Endothelial cell of umbilical vein (primary cell): ENCODE results near the gene SLC9A3. TPM values are rescaled to one million over a fixed set of nuclear protein-coding genes. Genes with fewer than 3 reads are reported as not detected.
"Not testable (repeated sequence)": the region's sequence is repeated elsewhere in the genome, so short reads cannot be mapped to it uniquely, and the experiment has no call there.

ENCODE experiments used
- BruUV-seq: library from RNA; stranded (reverse); fragments of 400-500 nt; replicated peaks from 2 replicates; lab custom pipeline; 2021; lab: Mats Ljungman, UMichigan
- CTCF ChIA-PET: fragments of 300-600, 350-600 bp; sonication (Branson Sonifier 250); formaldehyde crosslinking; loops from one replicate; lab custom pipeline; 2021; ENCODE audit warnings: antibody characterized with exemption, inconsistent platforms; lab: Charles Lee
- POLR2A ChIA-PET: fragments of 300-600, 350-600 bp; sonication (Branson Sonifier 250); formaldehyde crosslinking; loops from one replicate; lab custom pipeline; 2021; ENCODE audit warnings: antibody characterized with exemption, inconsistent platforms; lab: Charles Lee
- DNase-seq: peaks from one replicate; pipeline ENCODE4 v3.0.0-alpha.2; 2011; ENCODE audit warnings: low read depth, low spot score
- FAIRE-seq: peaks from 2 replicates; lab custom pipeline; 2011; peaks lifted over from hg19 to GRCh38; lab: Jason Lieb, UNC
- H2AFZ ChIP-seq: 2 replicates; pipeline ENCODE4 v1.6.0; 2012; ENCODE audit warnings: low read depth, low read length, control low read depth, inconsistent platforms
- H3K27ac ChIP-seq: 2 replicates; pipeline ENCODE4 v1.5.1; 2011; ENCODE audit warnings: low read depth, mild to moderate bottlenecking, control low read depth, low read length, moderate library complexity; ENCODE audit not compliant: insufficient read depth
- H3K27me3 ChIP-seq, 2 experiments: 2 replicates each; pipeline versions ENCODE4 v1.6.0 to v1.6.1; 2011; ENCODE audit warnings: low read length in 2 of 2, mixed read lengths in 1 of 2; ENCODE audit not compliant: control insufficient read depth in 2 of 2, insufficient read depth in 2 of 2
- H3K36me3 ChIP-seq, 2 experiments: 2 replicates in 1 of 2; 3 replicates in 1 of 2; pipeline ENCODE4 v1.5.1; 2011; ENCODE audit warnings: low read length in 2 of 2, mild to moderate bottlenecking in 1 of 2, moderate library complexity in 1 of 2; ENCODE audit not compliant: control insufficient read depth in 2 of 2, insufficient read depth in 2 of 2; ENCODE audit errors: extremely low read depth in 1 of 2
- H3K4me1 ChIP-seq: 3 replicates; pipeline ENCODE4 v1.5.1; 2011; ENCODE audit warnings: mild to moderate bottlenecking, low read length; ENCODE audit not compliant: control insufficient read depth, insufficient read depth; ENCODE audit errors: extremely low read depth
- H3K4me2 ChIP-seq: 2 replicates; pipeline ENCODE4 v1.6.1; 2011; ENCODE audit warnings: low read length, control low read depth, mixed read lengths; ENCODE audit not compliant: insufficient read depth
- H3K4me3 ChIP-seq, 3 experiments: fragments of 200-600 bp in 1 of 3; sonication (generic), shearing (Covaris generic) in 1 of 3; replicated peaks in 1 of 3; 2 replicates each; pipeline ENCODE4 v1.5.1; 2011 to 2016; ENCODE audit warnings: control low read depth in 3 of 3, low read length in 3 of 3, mild to moderate bottlenecking in 2 of 3, inconsistent platforms in 1 of 3, low read depth in 1 of 3, moderate library complexity in 1 of 3; ENCODE audit not compliant: insufficient read depth in 1 of 3
- H3K79me2 ChIP-seq: 2 replicates; pipeline ENCODE4 v1.6.0; 2012; ENCODE audit warnings: low read length, inconsistent platforms; ENCODE audit not compliant: control insufficient read depth, insufficient read depth
- H3K9ac ChIP-seq: replicated peaks from 2 replicates; pipeline ENCODE3; 2011; ENCODE audit warnings: low read length, control low read depth; ENCODE audit not compliant: insufficient read depth; ENCODE audit errors: extremely low read depth
- H3K9me1 ChIP-seq: replicated peaks from 3 replicates; pipeline ENCODE4 v1.6.0; 2011; ENCODE audit warnings: mild to moderate bottlenecking, low read length; ENCODE audit not compliant: control insufficient read depth, insufficient read depth; ENCODE audit errors: extremely low read depth
- H3K9me3 ChIP-seq: replicated peaks from 2 replicates; pipeline ENCODE4 v1.5.1; 2012; ENCODE audit warnings: low read length, inconsistent platforms; ENCODE audit not compliant: control insufficient read depth, insufficient read depth
- H4K20me1 ChIP-seq: replicated peaks from 2 replicates; pipeline ENCODE3; 2011; ENCODE audit warnings: mild to moderate bottlenecking, low read length; ENCODE audit not compliant: control insufficient read depth, insufficient read depth; ENCODE audit errors: extremely low read depth
- CTCF ChIP-seq, 2 donors: IDR thresholded peaks; 1 replicate in 1 of 2; 2 replicates in 1 of 2; pipeline ENCODE4 v1.5.1; 2011; ENCODE audit warnings: low read length in 2 of 2, mild to moderate bottlenecking in 2 of 2, moderate library complexity in 2 of 2, control low read depth in 1 of 2, inconsistent platforms in 1 of 2, low read depth in 1 of 2; ENCODE audit not compliant: insufficient read depth in 1 of 2; ENCODE audit errors: extremely low read depth in 1 of 2
- EZH2 ChIP-seq: IDR thresholded peaks from 2 replicates; pipeline ENCODE4 v1.6.1; 2012; ENCODE audit warnings: borderline replicate concordance, low read depth, mild to moderate bottlenecking, moderate library complexity, low read length, inconsistent platforms; ENCODE audit not compliant: severe bottlenecking
- FOS ChIP-seq: IDR thresholded peaks from 2 replicates; pipeline ENCODE4 v1.6.1; 2011; ENCODE audit warnings: mild to moderate bottlenecking, low read length, moderate library complexity, borderline replicate concordance; ENCODE audit not compliant: insufficient read depth
- GATA2 ChIP-seq: IDR thresholded peaks from 2 replicates; pipeline ENCODE4 v1.7.0; 2011; ENCODE audit warnings: low read depth, mild to moderate bottlenecking, moderate library complexity, mixed read lengths, low read length; ENCODE audit not compliant: insufficient read length, insufficient read depth
- JUN ChIP-seq: IDR thresholded peaks from 2 replicates; pipeline ENCODE4 v1.6.1; 2011; ENCODE audit warnings: borderline replicate concordance, low read depth; ENCODE audit not compliant: insufficient read length, insufficient read depth
- MAX ChIP-seq: IDR thresholded peaks from 2 replicates; pipeline ENCODE4 v1.6.1; 2011; ENCODE audit not compliant: insufficient read depth, insufficient read length
- MYC ChIP-seq: IDR thresholded peaks from one replicate; pipeline ENCODE4 v1.6.1; 2011; ENCODE audit warnings: mild to moderate bottlenecking, low read depth, low read length
- POLR2A ChIP-seq: IDR thresholded peaks from 2 replicates; pipeline ENCODE4 v1.6.1; 2012; ENCODE audit warnings: low read depth, mild to moderate bottlenecking, control low read depth, low read length
- POLR2AphosphoS5 ChIP-seq: IDR thresholded peaks from 2 replicates; pipeline ENCODE4 v1.6.1; 2012; ENCODE audit warnings: low read depth, mild to moderate bottlenecking, control low read depth, low read length, moderate library complexity; ENCODE audit not compliant: insufficient read depth
- dilution Hi-C: fragments of 300-500 bp; cut with MboI; formaldehyde crosslinking; loops from one replicate; pipeline ENCODE4 v1.15.0; 2019; ENCODE audit warnings: low sequenced_read_pairs; ENCODE audit not compliant: extremely low pct_ligation_motif_present
- intact Hi-C: fragments of 100-400 bp; cut with micrococcal nuclease; formaldehyde crosslinking; loops from one replicate; pipeline ENCODE4 v1.10.0; 2022
- polyA plus RNA-seq, 4 experiments: library from polyadenylated mRNA; depleted of rRNA in 3 of 4; stranded (reverse) in 3 of 4; unstranded in 1 of 4; fragments of >200 nt; gene quantifications; 2 replicates each; pipeline versions ENCODE4 v1.2.1 to v1.2.3, GENCODE V29; 2011 to 2012; ENCODE audit warnings: missing spikeins in 1 of 4
- total RNA-seq: library from RNA; stranded (reverse); gene quantifications from 2 replicates; pipeline ENCODE4 v1.2.3, GENCODE V29; 2021

SLC9A3 gene
- total and polyA plus RNA-seq, 2 donors (not counting 3 experiments of a cell fraction or from before 2014, with no cell fraction given): 0.79 to 0.82 TPM

DNA sequence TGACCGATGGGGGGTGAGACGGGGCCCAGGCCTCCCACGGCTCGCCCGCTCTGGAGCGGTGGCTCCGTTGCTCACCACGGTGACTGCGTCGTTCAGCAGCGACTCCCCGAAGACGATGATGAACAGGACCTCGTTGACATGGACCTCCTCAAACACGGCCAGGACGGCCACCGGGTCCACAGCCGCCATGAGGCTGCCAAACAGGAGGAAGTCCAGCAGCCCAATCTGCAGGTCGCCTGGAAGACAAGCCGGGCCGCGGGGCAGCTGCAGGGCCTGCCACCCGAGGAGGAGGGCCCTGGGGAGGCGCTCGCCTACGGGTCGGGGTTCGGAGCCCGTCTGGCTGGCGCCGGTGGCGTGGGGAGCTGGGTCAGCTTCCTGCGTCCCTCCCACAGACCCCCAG lies 36.0 kb downstream of the SLC9A3 start:
- H3K27me3 ChIP-seq: peaks cover 0 to 2% of the 10 kb centered on the region in 2 experiments
- no peaks in the 10 kb centered on the region for H3K4me1 ChIP-seq
- dilution Hi-C loops: no loop called here
- no peak overlapping the region for H3K4me2 ChIP-seq
- H4K20me1 ChIP-seq: no peaks in the 10 kb centered on the region
- no TSS peak for BruUV-seq
- no peaks in the 10 kb centered on the region for H3K9me1 ChIP-seq
- FAIRE-seq (no peak), DNase-seq (no peak)
- no peaks in the 10 kb centered on the region for H3K36me3 ChIP-seq
- intact Hi-C loops: no loop called here
- H3K9ac ChIP-seq: no peak overlapping the region
- no peaks in the 10 kb centered on the region for H3K79me2 ChIP-seq
- no peak overlapping the region for H3K4me3 ChIP-seq
- ChIA-PET CTCF (no interaction called here), POLR2A (no interaction called here)
- H2AFZ ChIP-seq: no peak overlapping the region
- no peak for TF ChIP-seq GATA2
- TF ChIP-seq POLR2AphosphoS5: no peak
- TF ChIP-seq JUN: no peak
- TF ChIP-seq POLR2A: no peak
- TF ChIP-seq MAX: no peak
- no peak for TF ChIP-seq CTCF (IDR thresholded peaks at IDR 0.05; ENCODE audit: extremely low read depth in 1 of 2, insufficient read depth in 1 of 2, low read depth in 1 of 2, low read length in 2 of 2)
- TF ChIP-seq EZH2: no peak
- TF ChIP-seq MYC: no peak
- TF ChIP-seq FOS: no peak
- H3K9me3 ChIP-seq: no peaks in the 10 kb centered on the region
- H3K27ac ChIP-seq: no peak overlapping the region

DNA sequence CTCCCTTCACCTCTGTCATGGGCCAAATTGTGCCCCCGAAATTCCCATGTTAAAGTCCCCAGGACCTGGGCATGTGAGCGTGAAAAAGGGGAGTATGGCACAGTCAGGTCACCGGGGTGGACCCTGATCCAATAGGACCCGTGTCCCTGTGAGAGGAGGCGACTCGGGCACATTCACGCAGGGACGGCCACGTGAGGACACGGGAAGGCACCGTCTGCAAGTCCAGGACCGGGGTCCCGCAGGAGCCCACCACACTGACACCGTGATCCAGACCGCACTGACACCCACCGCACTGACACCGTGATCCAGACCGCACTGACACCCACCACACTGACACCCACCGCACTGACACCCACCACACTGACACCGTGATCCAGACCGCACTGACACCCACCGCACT lies 37.7 kb downstream of the SLC9A3 start:
- FAIRE-seq, dilution Hi-C loops, H3K4me1 ChIP-seq, H3K27ac ChIP-seq, H3K9ac ChIP-seq, DNase-seq, H3K4me2 ChIP-seq, CTCF ChIA-PET, BruUV-seq, H3K27me3 ChIP-seq, H3K9me3 ChIP-seq, H3K79me2 ChIP-seq, H3K4me3 ChIP-seq, H2AFZ ChIP-seq, H3K9me1 ChIP-seq, H4K20me1 ChIP-seq, H3K36me3 ChIP-seq, POLR2A ChIA-PET: not testable (repeated sequence)
- intact Hi-C loops: loop anchor here (1.0 kb wide), 1 partner anchor 14 kb away; no protein-coding TSS in a partner anchor
